HG02884 (cell line): ENCODE measurements around the gene ZEB1.
"Not testable (repeated sequence)": the region's sequence is repeated elsewhere in the genome, so short reads cannot be mapped to it uniquely, and the experiment has no call there.

ENCODE experiments used
- ATAC-seq: cut with Tn5 transposase; IDR thresholded peaks from one replicate; pipeline ENCODE4 v1.9.1; 2021; ENCODE audit warnings: mild to moderate bottlenecking, moderate library complexity; ENCODE audit not compliant: unreplicated experiment

Gene ZEB1

DNA sequence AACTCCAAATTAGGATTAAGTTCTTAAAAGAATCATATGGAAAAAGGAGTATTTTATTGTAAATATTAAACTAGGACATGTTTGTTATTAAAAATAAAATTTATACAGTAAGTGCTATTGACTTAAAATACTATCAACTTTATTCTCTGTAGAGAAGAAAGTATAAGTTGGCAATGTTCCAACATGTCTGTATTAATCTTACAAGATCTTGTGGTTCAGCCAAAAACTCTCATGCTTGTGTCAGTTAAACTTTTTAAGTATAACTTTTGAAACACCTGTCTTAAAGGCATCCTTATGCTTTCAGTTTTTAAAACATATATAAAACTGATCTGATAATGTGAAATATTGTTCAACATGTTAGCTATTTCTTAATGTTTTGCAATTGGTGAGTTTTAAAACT, 160.7 kb downstream of the ZEB1 start:
- ATAC-seq = no peak

DNA sequence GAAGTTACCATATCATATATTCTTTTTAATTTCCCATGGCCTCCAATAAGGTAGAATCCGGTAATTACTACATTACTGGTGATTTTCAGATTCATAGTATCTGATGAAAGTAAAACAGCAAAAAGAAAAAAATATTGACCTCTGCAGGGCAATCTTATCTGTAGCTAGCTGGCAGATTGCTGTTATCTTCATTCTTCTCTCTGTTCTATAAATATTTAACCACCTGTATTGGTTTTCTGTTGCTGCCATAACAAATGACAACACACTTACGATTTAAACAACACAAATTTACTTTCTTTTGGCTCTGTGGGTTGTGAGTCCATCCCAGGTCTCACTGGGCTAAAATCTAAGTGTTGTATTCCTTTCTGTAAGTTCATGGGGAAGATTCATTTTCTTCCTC, 164.5 kb downstream of the ZEB1 start:
- ATAC-seq = no peak

DNA sequence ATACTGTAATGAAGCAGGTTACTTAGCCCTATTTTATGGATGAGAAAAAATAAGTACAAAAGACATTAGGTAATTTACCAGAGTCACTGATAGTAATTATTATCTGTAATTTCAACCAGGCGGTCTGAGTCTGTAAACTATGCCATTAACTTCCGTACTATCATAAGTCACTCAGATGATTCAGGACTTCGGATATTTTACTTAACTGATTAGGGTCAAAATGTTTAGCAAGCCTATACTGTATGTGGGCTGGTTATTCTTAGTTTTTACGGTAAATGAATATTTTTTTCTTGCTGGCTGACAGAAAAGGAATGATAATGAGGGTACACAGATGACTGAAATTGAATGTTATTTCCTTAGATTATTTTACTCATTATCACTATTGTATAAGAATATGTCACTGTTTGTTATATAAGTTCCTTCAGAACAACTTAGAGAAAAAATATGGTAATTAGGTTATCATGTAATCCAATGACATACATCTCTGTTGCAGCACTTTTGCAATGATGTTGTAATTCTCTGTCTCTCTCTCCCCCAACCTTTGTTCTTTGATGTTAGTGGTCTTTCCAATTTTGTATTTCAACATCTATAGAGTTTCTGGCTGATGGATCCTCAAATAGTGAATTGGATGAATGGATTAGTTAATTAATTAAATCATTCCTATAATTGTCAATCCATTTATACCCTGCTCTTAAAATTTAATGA, 165.6 kb downstream of the ZEB1 start:
- ATAC-seq = no peak

DNA sequence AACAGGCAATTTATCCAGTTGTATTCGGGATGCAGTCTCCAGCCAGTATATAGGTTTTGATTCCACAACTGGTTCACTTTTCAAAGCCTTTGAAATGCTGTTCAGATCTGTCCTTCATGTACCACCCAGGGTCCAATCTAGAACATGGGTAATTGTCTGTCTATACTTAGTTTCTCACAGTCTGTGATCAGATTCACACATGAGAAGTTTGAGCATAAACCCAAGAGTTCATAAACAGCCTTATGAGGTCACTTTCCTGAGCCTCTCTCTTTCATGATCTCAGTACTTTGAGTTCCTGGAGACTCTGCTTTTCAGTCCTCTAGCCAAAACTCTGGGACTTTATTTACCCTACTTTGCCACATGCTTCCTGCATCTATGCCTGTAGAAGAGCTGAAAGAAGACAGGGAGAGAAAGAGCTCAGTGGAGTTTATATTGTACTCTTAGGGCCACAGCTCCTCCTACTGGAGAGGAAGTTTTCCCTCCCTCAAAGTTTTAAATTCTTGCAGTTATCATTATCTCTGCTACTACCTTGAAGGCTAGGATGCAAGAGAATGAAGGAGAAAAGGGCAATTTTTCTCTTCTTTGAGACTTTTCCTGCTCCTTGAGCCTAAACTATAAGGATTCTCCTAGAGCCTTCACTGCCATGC, 172.0 kb downstream of the ZEB1 start:
- peak; percentile 55 for ATAC-seq

DNA sequence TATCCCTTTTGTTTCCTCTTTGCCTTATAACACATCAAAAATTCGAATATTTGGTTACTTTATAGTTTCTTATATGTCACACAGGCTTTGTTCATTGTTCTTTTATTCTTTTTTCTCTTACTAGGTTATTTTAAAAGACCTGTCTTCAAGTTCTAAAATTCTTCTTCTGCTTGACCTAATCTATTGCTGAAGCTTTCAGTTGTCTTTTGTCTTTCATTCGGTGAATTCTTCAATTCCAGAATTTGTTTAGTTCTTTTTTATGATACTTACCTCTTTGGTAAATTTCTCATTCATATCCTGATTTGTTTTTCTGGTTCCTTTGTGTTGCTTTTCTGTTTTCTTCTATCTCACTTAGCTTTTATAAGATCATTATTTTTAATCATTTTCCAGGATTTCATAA, 188.4 kb downstream of the ZEB1 start:
- ATAC-seq = no peak

DNA sequence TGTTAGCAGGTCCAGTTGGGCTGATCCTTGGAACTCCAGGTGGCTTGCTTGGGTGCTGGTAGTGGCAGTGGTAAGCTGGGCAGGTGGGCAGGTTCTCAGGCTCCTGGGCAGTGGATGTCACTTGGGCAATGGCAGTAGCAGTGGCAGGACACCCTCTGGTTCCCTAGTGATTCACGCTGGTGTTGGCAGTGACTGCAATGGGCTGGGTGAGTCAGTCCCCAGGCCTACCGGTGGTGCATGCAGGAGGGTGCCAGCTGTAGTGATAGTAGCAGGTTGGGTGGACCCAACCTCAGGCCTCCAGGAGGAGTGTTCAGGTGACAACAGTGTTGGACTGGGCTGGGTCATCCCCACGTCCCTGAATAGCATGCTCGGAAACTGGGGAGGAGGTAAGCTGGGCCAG, 189.2 kb downstream of the ZEB1 start:
- ATAC-seq = no peak

DNA sequence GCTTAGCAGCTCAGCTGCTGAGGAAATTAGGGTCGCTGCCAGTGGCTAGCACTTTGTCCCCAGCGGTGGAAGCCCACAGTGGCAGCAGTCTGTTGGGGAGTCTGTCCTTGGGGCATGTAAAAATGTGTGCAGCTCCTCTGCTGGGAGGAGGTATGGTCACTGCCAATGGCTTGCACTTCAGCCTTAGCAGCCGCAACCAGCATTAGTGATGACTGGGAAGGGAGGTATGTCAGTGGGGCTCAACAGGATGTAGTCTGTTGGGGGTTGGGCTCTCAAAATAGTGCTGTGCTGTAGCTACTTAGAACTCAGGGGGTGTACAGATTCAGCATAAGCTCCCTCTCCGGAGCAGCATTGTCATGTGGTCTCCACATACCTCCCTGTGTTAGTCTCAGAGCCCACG, 189.9 kb downstream of the ZEB1 start:
- ATAC-seq = no peak

DNA sequence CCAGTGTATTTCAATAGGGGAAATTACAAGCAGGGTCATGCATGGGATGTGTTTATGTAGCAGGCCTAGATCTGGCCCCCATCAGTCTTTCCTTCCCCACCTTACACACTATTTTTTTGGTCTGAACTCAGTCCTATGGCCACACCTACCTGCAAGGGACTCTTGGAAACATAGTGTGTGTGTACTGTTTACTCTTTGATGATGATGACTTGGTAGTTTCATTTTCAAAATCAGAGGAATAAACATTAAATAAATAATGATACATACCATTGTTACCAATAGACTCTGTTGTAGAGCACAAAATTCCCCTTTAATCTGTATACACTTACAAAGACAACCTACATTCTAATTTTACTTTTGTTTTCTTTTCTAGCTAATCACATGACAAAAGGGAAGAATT, 191.0 kb downstream of the ZEB1 start:
- no peak for ATAC-seq

DNA sequence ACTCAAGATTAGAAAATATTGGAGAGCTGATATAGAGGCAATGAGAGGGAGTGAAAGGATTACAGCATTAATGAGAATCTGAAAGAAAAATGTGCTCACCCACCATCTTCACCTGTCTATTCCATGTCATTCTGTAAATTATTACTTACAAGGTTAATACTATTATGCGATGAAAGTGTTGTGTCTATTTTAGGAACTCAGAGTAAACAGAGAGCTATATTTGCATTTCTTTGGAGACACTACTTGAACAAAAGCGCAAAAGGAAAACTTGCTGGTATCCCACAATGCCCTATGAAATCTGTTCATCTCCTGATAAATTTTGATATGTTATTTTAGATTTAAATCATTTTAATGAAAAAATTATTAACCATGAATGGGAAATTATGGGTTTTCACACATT, 196.1 kb downstream of the ZEB1 start:
- no peak for ATAC-seq

DNA sequence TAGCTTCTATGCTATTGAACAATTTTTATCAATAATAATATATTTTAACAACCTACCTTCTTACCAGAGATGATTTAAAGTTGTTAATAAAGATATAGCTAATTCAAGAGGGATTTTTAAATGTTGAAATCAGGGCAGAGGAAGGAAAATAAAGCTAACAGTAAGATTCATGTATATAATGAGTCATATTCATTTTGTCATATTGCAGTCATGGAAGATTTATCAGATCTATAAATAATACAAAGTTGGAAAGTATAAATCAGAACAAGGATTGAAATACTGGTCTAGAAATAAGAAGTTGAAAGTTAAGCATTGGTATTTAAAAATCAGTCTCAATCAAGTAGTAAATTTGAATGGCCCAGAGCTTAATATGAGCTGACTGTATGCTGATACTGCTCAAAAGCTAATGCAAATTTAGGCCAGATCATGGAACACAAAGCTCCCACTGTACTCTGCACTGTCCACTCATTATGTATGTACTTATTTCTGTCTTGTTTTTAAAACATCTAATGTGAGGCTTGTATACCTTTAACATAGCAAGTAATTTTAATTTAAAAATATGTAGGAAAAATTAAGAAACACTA, 196.9 kb downstream of the ZEB1 start:
- ATAC-seq = no peak

DNA sequence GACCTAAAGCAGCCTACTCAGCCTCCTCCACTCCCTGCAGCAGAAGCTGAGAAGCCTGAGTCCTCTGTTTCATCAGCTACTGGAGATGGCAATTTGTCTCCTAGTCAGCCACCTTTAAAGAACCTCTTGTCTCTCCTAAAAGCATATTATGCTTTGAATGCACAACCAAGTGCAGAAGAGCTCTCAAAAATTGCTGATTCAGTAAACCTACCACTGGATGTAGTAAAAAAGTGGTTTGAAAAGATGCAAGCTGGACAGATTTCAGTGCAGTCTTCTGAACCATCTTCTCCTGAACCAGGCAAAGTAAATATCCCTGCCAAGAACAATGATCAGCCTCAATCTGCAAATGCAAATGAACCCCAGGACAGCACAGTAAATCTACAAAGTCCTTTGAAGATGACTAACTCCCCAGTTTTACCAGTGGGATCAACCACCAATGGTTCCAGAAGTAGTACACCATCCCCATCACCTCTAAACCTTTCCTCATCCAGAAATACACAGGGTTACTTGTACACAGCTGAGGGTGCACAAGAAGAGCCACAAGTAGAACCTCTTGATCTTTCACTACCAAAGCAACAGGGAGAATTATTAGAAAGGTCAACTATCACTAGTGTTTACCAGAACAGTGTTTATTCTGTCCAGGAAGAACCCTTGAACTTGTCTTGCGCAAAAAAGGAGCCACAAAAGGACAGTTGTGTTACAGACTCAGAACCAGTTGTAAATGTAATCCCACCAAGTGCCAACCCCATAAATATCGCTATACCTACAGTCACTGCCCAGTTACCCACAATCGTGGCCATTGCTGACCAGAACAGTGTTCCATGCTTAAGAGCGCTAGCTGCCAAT, 202.2 kb downstream of the ZEB1 start:
- no peak for ATAC-seq

DNA sequence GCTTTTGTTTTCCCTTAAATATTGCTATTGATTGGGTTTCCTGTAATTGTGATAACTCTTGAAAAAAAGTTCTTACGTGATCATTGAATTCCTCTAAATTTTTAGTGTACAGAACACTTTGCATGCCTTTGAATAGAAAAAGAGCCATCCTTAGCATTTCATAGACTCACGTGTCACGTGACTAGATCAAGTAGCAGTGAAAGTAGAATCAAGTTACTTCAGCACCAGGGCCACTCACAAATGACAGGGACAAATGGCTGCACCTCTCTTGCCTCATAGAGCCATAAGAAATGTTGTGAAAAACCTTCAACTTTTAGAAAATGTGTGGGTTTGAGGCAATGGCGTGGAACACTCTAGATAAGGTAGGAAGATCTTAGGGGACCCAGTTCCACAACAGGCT, 203.8 kb downstream of the ZEB1 start:
- no peak for ATAC-seq

DNA sequence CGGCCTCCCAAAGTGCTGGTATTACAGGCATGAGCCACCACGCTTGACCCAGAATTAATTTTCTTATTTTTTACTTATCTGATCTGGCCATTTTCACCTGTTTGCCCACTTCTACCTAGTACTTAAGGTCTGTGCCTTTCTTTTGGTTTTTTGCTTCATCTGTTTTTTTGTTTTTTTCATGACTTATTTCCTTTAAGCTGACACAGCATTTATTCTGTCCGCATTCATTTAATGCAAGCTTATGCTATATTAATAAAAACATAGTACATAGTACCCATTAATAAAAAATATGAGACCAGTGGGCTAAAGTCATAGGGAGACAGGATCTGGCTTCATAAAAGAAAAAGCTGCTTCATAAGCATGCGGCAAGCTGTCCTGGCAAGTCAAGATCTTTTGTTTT, 205.4 kb downstream of the ZEB1 start:
- ATAC-seq = no peak

DNA sequence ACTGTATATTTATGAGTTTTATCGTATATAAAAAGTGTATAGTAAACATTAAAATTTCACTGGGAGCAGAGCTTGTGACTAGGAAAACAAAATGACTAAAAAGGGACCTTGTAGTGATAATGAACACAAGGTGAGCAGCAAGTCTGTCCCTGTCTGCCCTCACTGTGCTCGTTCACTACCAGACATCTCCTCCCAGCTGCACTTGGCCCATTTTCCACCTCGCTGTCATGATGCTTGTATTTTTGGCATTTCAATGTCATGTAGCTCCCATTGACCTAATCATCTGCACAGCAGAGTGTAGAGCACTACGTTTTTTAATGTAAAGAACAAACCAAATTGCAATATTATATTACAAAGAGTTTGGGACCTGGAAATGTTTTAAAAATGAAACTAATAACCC, 207.2 kb downstream of the ZEB1 start:
- ATAC-seq = no peak

DNA sequence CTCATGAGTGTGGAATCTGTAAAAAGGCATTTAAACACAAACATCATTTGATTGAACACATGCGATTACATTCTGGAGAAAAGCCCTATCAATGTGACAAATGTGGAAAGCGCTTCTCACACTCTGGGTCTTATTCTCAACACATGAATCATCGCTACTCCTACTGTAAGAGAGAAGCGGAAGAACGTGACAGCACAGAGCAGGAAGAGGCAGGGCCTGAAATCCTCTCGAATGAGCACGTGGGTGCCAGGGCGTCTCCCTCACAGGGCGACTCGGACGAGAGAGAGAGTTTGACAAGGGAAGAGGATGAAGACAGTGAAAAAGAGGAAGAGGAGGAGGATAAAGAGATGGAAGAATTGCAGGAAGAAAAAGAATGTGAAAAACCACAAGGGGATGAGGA, 207.7 kb downstream of the ZEB1 start:
- no peak for ATAC-seq

DNA sequence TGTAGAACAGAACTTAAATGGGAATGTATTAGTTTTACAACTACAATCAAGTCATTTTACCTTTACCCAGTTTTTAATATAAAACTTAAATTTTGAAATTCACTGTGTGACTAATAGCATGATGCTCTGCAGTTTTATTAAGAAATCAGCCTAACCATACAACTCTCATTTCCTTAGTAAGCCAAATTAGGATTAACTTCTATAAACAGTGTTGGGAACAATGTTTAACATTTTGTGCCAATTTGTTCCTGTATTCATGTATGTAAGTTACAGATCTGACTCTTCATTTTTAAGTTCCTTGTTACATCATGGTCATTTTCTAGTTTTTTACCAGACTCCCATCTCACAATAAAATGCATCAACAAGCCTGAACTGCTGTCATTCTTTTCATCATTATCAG, 209.8 kb downstream of the ZEB1 start:
- no peak for ATAC-seq

DNA sequence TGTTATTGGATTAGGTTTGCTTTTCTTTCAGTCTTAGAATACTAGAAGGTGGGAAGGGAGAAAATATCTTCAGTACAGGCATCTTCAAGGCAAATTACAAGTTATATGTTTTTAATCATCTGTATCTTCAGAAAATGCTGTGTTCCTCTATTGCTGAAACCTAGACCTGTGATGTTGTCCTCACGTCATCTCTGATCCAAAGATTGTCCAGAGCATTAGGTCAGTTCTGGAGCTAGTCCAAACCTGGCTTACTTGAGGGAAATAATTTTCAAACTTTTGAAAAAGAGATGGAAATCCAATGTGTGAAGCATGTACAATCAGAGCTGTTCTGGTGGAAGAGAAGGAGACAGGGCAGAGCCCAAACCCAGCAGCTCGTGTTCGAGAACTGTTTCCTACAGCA, 217.3 kb downstream of the ZEB1 start:
- no peak for ATAC-seq

DNA sequence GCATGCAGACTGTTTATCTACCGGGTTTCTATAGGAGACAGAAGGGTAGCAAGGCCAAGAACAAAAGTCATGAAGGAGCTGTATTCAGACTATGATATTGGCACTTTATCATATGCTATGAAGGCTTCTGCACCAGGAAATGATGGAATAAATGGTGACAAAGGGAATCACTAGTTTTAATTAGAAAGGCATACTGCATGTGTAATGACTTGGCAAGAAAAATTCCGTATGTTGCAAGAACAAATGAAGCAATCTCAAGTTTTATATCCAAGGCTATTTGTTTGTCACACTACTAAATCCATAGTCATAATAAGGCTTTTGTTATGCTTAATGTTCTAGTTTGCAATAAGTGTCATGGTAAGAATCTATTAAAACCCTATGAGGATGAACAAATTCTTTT, 230.9 kb downstream of the ZEB1 start:
- ATAC-seq = no peak

DNA sequence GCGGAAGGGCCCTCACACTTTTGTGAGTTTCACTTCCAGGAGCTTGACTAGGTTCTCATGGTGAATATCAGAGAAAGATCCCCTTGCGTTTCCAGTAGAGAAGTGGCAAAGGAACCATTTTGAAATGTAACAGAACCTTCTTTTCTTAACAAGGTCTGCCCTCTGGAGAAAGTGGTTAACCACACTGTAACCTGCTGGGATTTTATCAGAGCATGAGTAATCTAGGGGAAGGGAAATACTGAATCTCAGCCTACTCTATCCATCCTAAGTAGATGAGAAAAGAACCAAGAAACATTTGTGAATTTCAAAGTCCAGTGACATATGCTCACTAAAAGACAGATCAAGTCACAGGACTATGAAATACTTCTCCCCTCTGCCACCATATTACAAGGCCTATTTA, 235.5 kb downstream of the ZEB1 start:
- no peak for ATAC-seq

DNA sequence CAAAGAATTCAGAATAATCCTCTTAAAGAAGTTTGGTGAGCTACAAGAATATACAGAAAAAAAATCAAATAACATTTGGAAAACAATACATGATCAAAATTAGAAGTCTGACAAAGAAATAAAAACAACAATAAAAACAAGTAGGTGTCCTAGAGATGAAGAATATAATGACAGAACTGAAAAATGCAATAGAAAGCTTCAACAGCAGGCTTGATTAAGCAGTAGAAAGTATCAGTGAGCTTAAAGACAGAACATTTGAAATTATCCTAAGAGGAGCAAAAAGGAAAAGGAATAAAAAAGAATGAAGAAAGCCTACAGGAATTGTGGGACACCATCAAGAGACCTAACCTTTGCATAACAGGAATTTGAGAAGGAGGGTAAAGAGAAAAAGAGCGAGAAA, 238.8 kb downstream of the ZEB1 start:
- no peak for ATAC-seq

DNA sequence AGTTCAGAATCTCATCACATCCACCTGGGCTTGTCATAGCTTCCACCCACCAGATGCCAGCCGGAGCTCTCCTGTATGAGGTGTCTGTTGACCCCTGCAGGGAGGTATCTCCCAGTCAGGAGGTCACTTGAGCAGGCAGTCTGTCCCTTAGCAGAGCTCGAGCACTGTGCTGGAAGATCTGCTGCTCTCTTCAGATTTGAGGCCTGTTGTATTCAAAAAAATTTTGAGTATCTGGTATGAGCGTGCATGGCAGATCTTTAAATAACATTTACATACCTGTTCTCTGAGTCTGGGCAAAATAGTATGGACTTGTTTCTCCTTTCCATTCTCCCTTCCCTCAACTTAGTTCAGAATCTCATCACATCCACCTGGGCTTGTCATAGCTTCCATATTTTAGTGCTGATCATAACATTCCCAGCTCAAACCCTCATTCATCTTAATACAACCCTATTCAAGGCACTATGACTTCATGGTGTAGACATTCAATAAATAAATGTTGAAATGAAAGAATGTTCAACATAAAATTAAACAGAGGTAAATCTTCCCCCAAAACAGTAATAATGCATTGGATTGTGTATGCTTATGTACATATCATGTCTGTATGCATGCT, 249.3 kb downstream of the ZEB1 start:
- ATAC-seq = not testable (repeated sequence)
